H1 (cell line): ENCODE measurements around the gene OR5H1.

ENCODE experiments used
- EP300 ChIP-seq, 2 experiments: IDR thresholded peaks; 1 replicate in 1 of 2; 2 replicates in 1 of 2; pipeline ENCODE4 v1.6.1; 2011 to 2012; ENCODE audit warnings: low read depth in 2 of 2, low read length in 2 of 2, mild to moderate bottlenecking in 2 of 2, borderline replicate concordance in 1 of 2, inconsistent platforms in 1 of 2, moderate library complexity in 1 of 2
- EZH2 ChIP-seq: fragments of 200-600 bp; sonication (generic); IDR thresholded peaks from 2 replicates; pipeline ENCODE4 v1.7.1; 2012; ENCODE audit warnings: low read depth, mild to moderate bottlenecking, moderate library complexity, low read length, inconsistent platforms; ENCODE audit not compliant: severe bottlenecking
- KDM5A ChIP-seq: fragments of 200-600 bp; IDR thresholded peaks from 2 replicates; pipeline ENCODE4 v1.7.1; 2012; ENCODE audit warnings: mild to moderate bottlenecking, low read length, inconsistent platforms, mixed read lengths
- POLR2AphosphoS5 ChIP-seq: IDR thresholded peaks from 2 replicates; pipeline ENCODE4 v1.6.1; 2011; ENCODE audit warnings: low read depth, low read length
- RAD21 ChIP-seq, 2 experiments: IDR thresholded peaks in 1 of 2; conservative IDR thresholded peaks in 1 of 2; 2 replicates each; pipeline ENCODE4 v1.6.1; 2011; ENCODE audit warnings: low read depth in 2 of 2, low read length in 2 of 2, improper control_type of control experiment in 1 of 2, inconsistent platforms in 1 of 2, mild to moderate bottlenecking in 1 of 2, moderate library complexity in 1 of 2
- TF ChIP-seq, protein P1 (sequence below): IDR thresholded peaks from 2 replicates; pipeline ENCODE4 v1.6.1; 2011; ENCODE audit warnings: low read depth, mild to moderate bottlenecking, low read length; ENCODE audit not compliant: insufficient read depth
- TF ChIP-seq, protein P2 (sequence below), 3 experiments: IDR thresholded peaks; 1 replicate in 2 of 3; 2 replicates in 1 of 3; pipeline versions ENCODE4 v1.5.1 to v1.6.1; 2011; ENCODE audit warnings: low read length in 3 of 3, mild to moderate bottlenecking in 3 of 3, inconsistent platforms in 2 of 3, low read depth in 1 of 3, moderate library complexity in 1 of 3; ENCODE audit not compliant: insufficient read depth in 1 of 3; ENCODE audit errors: control extremely low read depth in 1 of 3

DNA sequence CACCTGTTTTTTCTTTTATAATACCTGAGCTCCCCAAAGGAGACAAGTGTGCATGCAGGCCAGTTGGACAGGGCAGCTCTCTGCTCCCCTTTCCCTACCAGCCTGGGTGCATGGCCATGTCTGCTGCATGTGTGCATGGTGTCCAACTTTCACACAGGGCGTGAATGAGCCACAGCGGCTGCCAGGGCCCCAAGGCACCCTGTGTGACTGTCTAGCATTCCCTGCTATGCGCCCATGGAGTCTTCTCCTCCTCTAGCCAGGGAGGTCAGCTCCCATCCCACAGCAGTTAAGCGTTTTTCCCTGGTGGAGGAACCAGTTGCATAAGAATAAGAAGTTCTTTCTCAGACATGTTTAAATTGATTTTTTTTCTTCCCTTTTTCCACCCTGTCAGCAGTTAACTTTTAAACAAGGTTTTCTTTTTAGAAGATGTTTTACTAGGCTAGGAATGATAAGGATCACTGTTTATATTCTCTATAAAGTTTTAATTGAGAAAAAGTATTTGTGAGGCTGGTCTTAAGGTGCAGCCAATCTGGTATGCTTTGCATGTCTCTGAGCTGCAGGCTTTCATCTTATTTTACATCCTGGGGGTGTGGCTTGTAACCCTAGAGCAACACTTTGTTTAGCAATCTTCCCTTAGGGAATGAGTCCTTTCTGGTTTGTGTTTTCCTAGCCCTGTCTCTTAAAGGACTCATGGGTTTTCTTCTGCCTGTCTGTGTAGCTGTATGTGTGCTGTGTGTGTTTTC, 20.5 kb upstream of the OR5H1 start:
- TF ChIP-seq, protein P1, sequence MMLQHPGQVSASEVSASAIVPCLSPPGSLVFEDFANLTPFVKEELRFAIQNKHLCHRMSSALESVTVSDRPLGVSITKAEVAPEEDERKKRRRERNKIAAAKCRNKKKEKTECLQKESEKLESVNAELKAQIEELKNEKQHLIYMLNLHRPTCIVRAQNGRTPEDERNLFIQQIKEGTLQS = no peak
- no peak for TF ChIP-seq EP300 (IDR thresholded peaks at IDR 0.05; ENCODE audit: borderline replicate concordance in 1 of 2, low read depth in 2 of 2, low read length in 2 of 2)
- no peak for TF ChIP-seq POLR2AphosphoS5
- no peak for TF ChIP-seq KDM5A
- TF ChIP-seq, protein P2, sequence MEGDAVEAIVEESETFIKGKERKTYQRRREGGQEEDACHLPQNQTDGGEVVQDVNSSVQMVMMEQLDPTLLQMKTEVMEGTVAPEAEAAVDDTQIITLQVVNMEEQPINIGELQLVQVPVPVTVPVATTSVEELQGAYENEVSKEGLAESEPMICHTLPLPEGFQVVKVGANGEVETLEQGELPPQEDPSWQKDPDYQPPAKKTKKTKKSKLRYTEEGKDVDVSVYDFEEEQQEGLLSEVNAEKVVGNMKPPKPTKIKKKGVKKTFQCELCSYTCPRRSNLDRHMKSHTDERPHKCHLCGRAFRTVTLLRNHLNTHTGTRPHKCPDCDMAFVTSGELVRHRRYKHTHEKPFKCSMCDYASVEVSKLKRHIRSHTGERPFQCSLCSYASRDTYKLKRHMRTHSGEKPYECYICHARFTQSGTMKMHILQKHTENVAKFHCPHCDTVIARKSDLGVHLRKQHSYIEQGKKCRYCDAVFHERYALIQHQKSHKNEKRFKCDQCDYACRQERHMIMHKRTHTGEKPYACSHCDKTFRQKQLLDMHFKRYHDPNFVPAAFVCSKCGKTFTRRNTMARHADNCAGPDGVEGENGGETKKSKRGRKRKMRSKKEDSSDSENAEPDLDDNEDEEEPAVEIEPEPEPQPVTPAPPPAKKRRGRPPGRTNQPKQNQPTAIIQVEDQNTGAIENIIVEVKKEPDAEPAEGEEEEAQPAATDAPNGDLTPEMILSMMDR (IDR thresholded peaks at IDR 0.05; ENCODE audit: control extremely low read depth in 1 of 3, insufficient read depth in 1 of 3, low read depth in 1 of 3, low read length in 3 of 3) = no peak
- no peak for TF ChIP-seq EZH2
- TF ChIP-seq RAD21 (IDR thresholded peaks at IDR 0.05 in 1 of 2, conservative IDR thresholded peaks at IDR 0.05 in 1 of 2; ENCODE audit: low read depth in 2 of 2, low read length in 2 of 2) = no peak
